Measurements from ENCODE around the gene ZNF385B. TPM values are rescaled to one million over a fixed set of nuclear protein-coding genes. Genes with fewer than 3 reads are reported as not detected.

Gene ZNF385B
- total and polyA plus RNA-seq, 7 donors, result 0.35 to 5.6 (median 3.0) TPM; not detected in 1

DNA sequence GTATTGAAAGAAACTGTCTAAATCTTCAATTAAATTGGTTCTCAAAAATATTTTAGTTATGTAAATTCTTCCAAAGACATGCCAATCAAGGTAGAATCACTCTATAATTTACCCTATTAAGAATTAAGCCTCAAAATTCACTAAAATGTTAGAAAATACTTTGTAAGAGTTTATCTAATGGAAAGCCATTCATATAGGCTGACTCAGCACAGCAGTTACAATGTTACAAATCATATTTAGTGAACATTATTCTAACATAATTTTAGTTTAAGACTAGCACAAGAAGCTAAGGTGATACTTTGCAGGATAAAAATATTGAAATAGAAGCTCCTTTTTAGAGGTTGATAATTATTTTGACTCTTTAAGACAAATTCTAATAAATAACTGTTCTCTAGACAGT lies 137.0 kb downstream of the ZNF385B start:
- Histone ChIP-seq H3K4me3 (no peak overlapping the region), H3K27ac (no peak overlapping the region), H3K4me1 (no peaks in the 10 kb centered on the region), H3K9me3 (no peaks in the 10 kb centered on the region), H3K27me3 (no peaks in the 10 kb centered on the region), H3K36me3 (no peaks in the 10 kb centered on the region)
- intact Hi-C loops (cut with DNase I), result no loop called here
- TF ChIP-seq POLR2A (IDR thresholded peaks at IDR 0.05), result no peak
- TF ChIP-seq POLR2AphosphoS5 (IDR thresholded peaks at IDR 0.05), result no peak
- no peak for DNase-seq

DNA sequence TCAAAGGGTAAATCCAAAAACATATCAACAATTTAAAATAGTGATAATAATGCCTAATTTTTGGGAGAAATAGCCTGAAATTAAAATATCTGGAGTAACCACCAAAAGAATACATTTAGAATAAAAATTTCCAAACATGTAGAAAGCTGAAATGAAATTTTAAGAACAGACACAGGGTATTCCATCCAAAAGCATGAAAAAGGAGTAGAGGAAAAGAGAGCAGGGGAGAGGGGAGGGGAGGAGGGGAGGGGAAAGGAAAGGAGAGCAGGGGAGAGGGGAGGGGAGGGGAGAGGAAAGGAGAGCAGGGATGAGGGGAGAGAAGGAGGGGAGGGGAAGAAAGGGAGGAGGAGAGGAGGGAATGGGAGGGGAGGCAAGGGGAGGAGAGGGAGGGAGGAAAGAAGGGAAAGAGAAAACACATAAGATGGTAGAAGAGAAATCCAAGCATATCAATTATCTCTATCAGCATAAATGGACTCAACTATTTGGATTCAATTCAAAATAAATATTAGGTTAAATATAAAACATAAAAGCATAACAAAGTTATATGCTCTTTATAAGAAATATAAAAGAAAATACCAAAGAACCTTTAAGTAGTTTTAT lies 141.1 kb downstream of the ZNF385B start:
- no peak for DNase-seq
- Histone ChIP-seq H3K27me3 (no peaks in the 10 kb centered on the region), H3K4me3 (no peak overlapping the region), H3K36me3 (no peaks in the 10 kb centered on the region), H3K4me1 (no peaks in the 10 kb centered on the region), H3K27ac (no peak overlapping the region), H3K9me3 (no peaks in the 10 kb centered on the region)
- TF ChIP-seq POLR2A (IDR thresholded peaks at IDR 0.05) (no peak), EP300 (IDR thresholded peaks at IDR 0.05) (no peak), POLR2AphosphoS5 (IDR thresholded peaks at IDR 0.05) (no peak)
- TF ChIP-seq, protein P1, sequence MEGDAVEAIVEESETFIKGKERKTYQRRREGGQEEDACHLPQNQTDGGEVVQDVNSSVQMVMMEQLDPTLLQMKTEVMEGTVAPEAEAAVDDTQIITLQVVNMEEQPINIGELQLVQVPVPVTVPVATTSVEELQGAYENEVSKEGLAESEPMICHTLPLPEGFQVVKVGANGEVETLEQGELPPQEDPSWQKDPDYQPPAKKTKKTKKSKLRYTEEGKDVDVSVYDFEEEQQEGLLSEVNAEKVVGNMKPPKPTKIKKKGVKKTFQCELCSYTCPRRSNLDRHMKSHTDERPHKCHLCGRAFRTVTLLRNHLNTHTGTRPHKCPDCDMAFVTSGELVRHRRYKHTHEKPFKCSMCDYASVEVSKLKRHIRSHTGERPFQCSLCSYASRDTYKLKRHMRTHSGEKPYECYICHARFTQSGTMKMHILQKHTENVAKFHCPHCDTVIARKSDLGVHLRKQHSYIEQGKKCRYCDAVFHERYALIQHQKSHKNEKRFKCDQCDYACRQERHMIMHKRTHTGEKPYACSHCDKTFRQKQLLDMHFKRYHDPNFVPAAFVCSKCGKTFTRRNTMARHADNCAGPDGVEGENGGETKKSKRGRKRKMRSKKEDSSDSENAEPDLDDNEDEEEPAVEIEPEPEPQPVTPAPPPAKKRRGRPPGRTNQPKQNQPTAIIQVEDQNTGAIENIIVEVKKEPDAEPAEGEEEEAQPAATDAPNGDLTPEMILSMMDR (IDR thresholded peaks at IDR 0.05), result no peak
- intact Hi-C loops (cut with DNase I), result no loop called here

DNA sequence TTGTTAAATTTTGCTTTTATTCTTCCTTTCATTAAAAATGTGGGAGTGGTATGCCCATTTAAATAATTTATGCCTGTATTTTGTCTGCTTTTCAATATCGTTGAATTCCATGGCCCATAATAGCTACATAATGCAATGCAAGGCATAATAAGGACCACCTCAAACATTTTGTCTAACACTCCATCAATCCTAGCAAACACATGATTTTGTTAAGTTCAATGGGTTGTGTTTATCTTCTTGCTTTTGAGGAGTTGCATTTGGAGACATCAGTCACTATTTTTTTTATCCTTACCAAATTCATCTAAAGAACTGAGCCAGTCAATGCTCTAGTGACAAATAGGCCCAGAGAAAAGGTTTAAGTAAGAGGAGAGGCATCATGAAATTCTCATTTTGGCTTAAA lies 145.5 kb downstream of the ZNF385B start:
- 89% methylated on average over 1 of the region's 1 CpG for WGBS, 2 donors
- Histone ChIP-seq H3K36me3 (no peaks in the 10 kb centered on the region), H3K4me3 (no peak overlapping the region), H3K27me3 (no peaks in the 10 kb centered on the region), H3K9me3 (no peaks in the 10 kb centered on the region), H3K27ac (no peak overlapping the region), H3K4me1 (no peaks in the 10 kb centered on the region)
- no peak for DNase-seq
- intact Hi-C loops (cut with DNase I), result no loop called here
- no peak for TF ChIP-seq EP300 (IDR thresholded peaks at IDR 0.05)
- no peak for TF ChIP-seq POLR2AphosphoS5 (IDR thresholded peaks at IDR 0.05)
- TF ChIP-seq POLR2A (IDR thresholded peaks at IDR 0.05), result no peak
- TF ChIP-seq, protein P1 (IDR thresholded peaks at IDR 0.05), result no peak

DNA sequence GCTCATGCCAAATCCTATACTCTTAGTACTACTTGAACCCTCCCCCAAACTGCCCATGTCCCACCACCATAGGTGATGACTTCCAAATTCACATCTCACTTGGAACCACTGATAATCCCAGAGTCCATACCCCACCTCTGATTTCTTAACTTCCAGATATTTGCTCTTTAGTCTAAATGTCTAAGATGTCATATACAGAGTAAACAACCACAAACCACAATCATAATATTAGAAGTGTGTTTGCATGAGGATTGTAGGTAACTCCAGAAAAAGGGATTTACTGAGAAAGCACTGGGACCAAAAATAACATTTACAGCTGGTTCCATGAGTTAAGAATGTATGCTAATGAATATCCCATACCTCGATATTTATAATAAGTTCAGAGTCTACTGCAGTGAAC lies 146.2 kb downstream of the ZNF385B start:
- TF ChIP-seq, protein P1 (IDR thresholded peaks at IDR 0.05), result no peak
- no peak for TF ChIP-seq EP300 (IDR thresholded peaks at IDR 0.05)
- TF ChIP-seq POLR2AphosphoS5 (IDR thresholded peaks at IDR 0.05), result no peak
- no peak for DNase-seq
- no peak overlapping the region for H3K4me3 ChIP-seq
- H3K9me3 ChIP-seq, result no peaks in the 10 kb centered on the region
- intact Hi-C loops (cut with DNase I), result no loop called here
- 67 to 90% methylated on average over 1 of the region's 1 CpG for WGBS, 2 donors
- H3K4me1 ChIP-seq, result no peaks in the 10 kb centered on the region
- H3K27ac ChIP-seq, result no peak overlapping the region
- no peaks in the 10 kb centered on the region for H3K27me3 ChIP-seq
- H3K36me3 ChIP-seq, result no peaks in the 10 kb centered on the region

DNA sequence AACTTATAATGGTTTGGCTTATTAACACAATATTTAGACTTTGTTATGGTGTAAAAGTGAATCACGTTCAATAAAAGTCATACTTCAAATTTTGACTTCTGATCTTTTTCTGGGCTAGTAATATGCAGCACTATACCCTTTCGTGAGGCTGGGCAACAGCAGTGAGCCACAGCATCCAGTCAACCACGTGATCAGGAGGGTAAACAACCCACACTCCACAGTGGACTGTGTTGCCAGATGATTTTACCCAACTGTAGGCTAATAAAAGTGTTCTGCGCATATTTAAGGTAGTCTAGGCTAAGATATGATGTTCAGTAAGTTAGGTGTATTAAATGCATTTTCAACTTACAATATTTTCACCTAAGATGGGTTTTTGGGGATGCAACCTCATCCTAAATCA lies 148.6 kb downstream of the ZNF385B start:
- TF ChIP-seq POLR2A (IDR thresholded peaks at IDR 0.05), result no peak
- H3K27me3 ChIP-seq, result no peaks in the 10 kb centered on the region
- H3K36me3 ChIP-seq, result no peaks in the 10 kb centered on the region
- H3K27ac ChIP-seq, result no peak overlapping the region
- intact Hi-C loops (cut with DNase I), result no loop called here
- DNase-seq, result no peak
- H3K4me1 ChIP-seq, result no peaks in the 10 kb centered on the region
- 37 to 73% methylated on average over 4 of the region's 4 CpGs for WGBS, 2 donors
- H3K4me3 ChIP-seq, result no peak overlapping the region
- H3K9me3 ChIP-seq, result no peaks in the 10 kb centered on the region

DNA sequence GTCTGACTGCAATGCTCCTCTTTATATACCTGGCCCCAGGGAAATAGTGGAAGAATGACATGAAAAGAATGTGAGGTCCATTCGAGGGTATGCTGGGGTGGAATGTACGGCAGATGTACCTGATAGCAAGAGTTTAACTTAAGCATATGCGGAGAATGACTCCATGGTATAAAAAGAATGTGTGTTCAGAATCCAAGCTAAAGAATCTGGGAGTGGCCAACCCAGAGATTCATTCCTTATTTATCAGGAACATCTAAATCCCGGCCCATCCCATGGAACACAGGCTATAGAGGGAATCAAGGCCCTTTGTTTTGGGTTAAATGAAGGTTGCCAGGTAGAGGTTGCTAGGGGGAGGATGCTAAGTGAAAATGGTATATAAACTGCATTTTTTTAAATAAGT lies 150.0 kb downstream of the ZNF385B start:
- H3K4me1 ChIP-seq, result no peaks in the 10 kb centered on the region
- H3K27me3 ChIP-seq, result no peaks in the 10 kb centered on the region
- H3K36me3 ChIP-seq, result no peaks in the 10 kb centered on the region
- TF ChIP-seq POLR2A (IDR thresholded peaks at IDR 0.05), result no peak
- TF ChIP-seq, protein P1 (IDR thresholded peaks at IDR 0.05), result no peak
- no peak for TF ChIP-seq POLR2AphosphoS5 (IDR thresholded peaks at IDR 0.05)
- intact Hi-C loops (cut with DNase I), result no loop called here
- no peaks in the 10 kb centered on the region for H3K9me3 ChIP-seq
- H3K4me3 ChIP-seq, result no peak overlapping the region
- WGBS, 2 donors, result 85 to 90% methylated on average over 4 of the region's 4 CpGs
- H3K27ac ChIP-seq, result no peak overlapping the region
- DNase-seq, result no peak
